ENCODE data around the gene ZFP91.

Gene ZFP91

GRCh38 chr11:58575377-58576020 lies 3.4 kb upstream of the ZFP91 start, which contains the start of gene LPXN:
LPXN (minus strand) TSS chr11:58575856; CDS start chr11:58575772, 84 bp downstream.
- Histone ChIP-seq H2AFZ (ENCODE audit: low read depth) (peak within 1 kb of the TSS; percentile 27; the same call in 1 of the 2 replicates), H3K36me3 (ENCODE audit: insufficient read depth) (no peaks in the 10 kb centered on the region), H3K9ac (peak within 1 kb of the TSS; percentile 100), H3K4me3 (IDR thresholded peaks at IDR 0.05; ENCODE audit: insufficient read depth, low read depth, low read length) (no peak within 1 kb of the TSS), H3K27me3 (ENCODE audit: insufficient read depth, low read depth) (no peaks in the 10 kb centered on the region), H4K20me1 (ENCODE audit: insufficient read depth) (no peaks in the 10 kb centered on the region), H3K79me2 (ENCODE audit: insufficient read depth, low read depth) (peaks cover 22% of the 10 kb centered on the region), H3K4me2 (peak within 1 kb of the TSS; percentile 60), H3K4me1 (ENCODE audit: low read depth, poor library complexity, severe bottlenecking) (peaks cover 55% of the 10 kb centered on the region), H3K27ac (peak within 1 kb of the TSS; percentile 100)
- TF ChIP-seq CTCF (conservative IDR thresholded peaks at IDR 0.05; ENCODE audit: low read depth, low read length): no peak

DNA sequence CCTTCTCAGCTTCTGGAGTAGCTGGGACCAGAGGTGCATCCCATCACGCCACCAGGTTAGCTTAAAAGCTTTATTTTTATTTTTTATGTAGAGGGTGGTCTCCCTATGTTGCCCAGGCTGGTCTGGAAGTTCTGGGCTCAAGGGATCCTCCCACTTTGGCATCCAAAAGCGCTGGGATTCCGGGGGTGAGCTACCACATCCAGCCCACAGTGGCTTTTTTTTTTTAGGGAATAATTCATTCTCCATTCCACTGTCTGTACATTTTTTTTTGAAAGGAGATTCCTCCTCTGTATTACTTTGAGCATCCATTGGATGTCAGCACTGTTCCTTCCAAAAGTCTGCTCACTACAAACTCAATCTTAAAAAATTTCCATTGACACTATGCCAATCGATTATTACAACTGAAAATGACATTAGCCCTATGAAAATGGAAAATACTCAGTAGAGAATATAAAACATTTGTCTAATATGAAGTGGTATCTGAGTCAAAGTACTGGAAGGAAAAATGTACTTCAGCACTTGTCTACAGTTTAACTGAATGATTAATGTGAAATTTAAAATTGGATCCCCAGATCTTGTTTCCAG lies 1.9 kb upstream of the ZFP91 start:
- Histone ChIP-seq H3K4me3 (IDR thresholded peaks at IDR 0.05; ENCODE audit: insufficient read depth, low read depth, low read length) (no peak overlapping the region), H3K79me2 (ENCODE audit: insufficient read depth, low read depth) (peaks cover 37% of the 10 kb centered on the region), H3K27me3 (ENCODE audit: insufficient read depth, low read depth) (no peaks in the 10 kb centered on the region), H3K27ac (peak overlapping the region; percentile 100), H3K4me1 (ENCODE audit: low read depth, poor library complexity, severe bottlenecking) (peaks cover 66% of the 10 kb centered on the region), H2AFZ (ENCODE audit: low read depth) (peak overlapping the region; percentile 27; the same call in 1 of the 2 replicates), H3K4me2 (peak overlapping the region; percentile 60), H3K9ac (peak overlapping the region; percentile 100), H3K36me3 (ENCODE audit: insufficient read depth) (no peaks in the 10 kb centered on the region), H4K20me1 (ENCODE audit: insufficient read depth) (no peaks in the 10 kb centered on the region)
- peak; percentile 55 for TF ChIP-seq CTCF (conservative IDR thresholded peaks at IDR 0.05; ENCODE audit: low read depth, low read length)

GRCh38 chr11:58577555-58578135 lies 1.2 kb upstream of the ZFP91 start:
- H3K79me2 ChIP-seq (ENCODE audit: insufficient read depth, low read depth): peaks cover 43% of the 10 kb centered on the region
- peak overlapping the region; percentile 60 for H3K4me2 ChIP-seq
- peak overlapping the region; percentile 100 for H3K9ac ChIP-seq

GRCh38 chr11:58578136-58578634 lies 678 bp upstream of the ZFP91 start:
- H3K4me3 ChIP-seq (IDR thresholded peaks at IDR 0.05; ENCODE audit: insufficient read depth, low read depth, low read length): no peak overlapping the region
- H3K27ac ChIP-seq: peak overlapping the region; percentile 100
- peak overlapping the region; percentile 60 for H3K4me2 ChIP-seq
- peak overlapping the region; percentile 100 for H3K9ac ChIP-seq
- H3K27me3 ChIP-seq (ENCODE audit: insufficient read depth, low read depth): no peaks in the 10 kb centered on the region
- no peaks in the 10 kb centered on the region for H4K20me1 ChIP-seq (ENCODE audit: insufficient read depth)
- peak overlapping the region; percentile 36; the same call in 1 of the 2 replicates for H2AFZ ChIP-seq (ENCODE audit: low read depth)
- no peaks in the 10 kb centered on the region for H3K36me3 ChIP-seq (ENCODE audit: insufficient read depth)
- H3K79me2 ChIP-seq (ENCODE audit: insufficient read depth, low read depth): peaks cover 49% of the 10 kb centered on the region
- H3K4me1 ChIP-seq (ENCODE audit: low read depth, poor library complexity, severe bottlenecking): peaks cover 67% of the 10 kb centered on the region
- no peak for TF ChIP-seq CTCF (conservative IDR thresholded peaks at IDR 0.05; ENCODE audit: low read depth, low read length)

More at GRCh38 chr11:58577555-58578135, 1.2 kb upstream of the ZFP91 start:
- no peak overlapping the region for H3K4me3 ChIP-seq (IDR thresholded peaks at IDR 0.05; ENCODE audit: insufficient read depth, low read depth, low read length)
- H3K4me1 ChIP-seq (ENCODE audit: low read depth, poor library complexity, severe bottlenecking): peaks cover 67% of the 10 kb centered on the region
- H4K20me1 ChIP-seq (ENCODE audit: insufficient read depth): no peaks in the 10 kb centered on the region
- no peaks in the 10 kb centered on the region for H3K27me3 ChIP-seq (ENCODE audit: insufficient read depth, low read depth)
- H3K36me3 ChIP-seq (ENCODE audit: insufficient read depth): no peaks in the 10 kb centered on the region
- TF ChIP-seq CTCF (conservative IDR thresholded peaks at IDR 0.05; ENCODE audit: low read depth, low read length): no peak
- H2AFZ ChIP-seq (ENCODE audit: low read depth): peak overlapping the region; percentile 36; the same call in 1 of the 2 replicates
- H3K27ac ChIP-seq: peak overlapping the region; percentile 100

All from KMS-11 (cell line).